ENCODE measurements around the gene CALCOCO1. TPM values are rescaled to one million over a fixed set of nuclear protein-coding genes. Genes with fewer than 3 reads are reported as not detected.

Gene CALCOCO1
- total and polyA plus RNA-seq, 9 of the 15 experiments (the other 6 are each of a cell fraction or from before 2014, with no cell fraction given), result 1.9 to 31.8 (median 11.0) TPM

GRCh38 chr12:53727310-53728041 is at the start of gene CALCOCO1 (continued):
- TF ChIP-seq RBM15 (IDR thresholded peaks at IDR 0.05; ENCODE audit: insufficient read depth, low read length), result no peak
- peak; percentile 55; the same call in 1 of the 2 replicates for TF ChIP-seq ZKSCAN8 (CRISPR knock-in tag; IDR thresholded peaks at IDR 0.05)
- TF ChIP-seq FUS (optimal IDR thresholded peaks at IDR 0.05; ENCODE audit: low read depth, low read length), result no peak
- no peak for TF ChIP-seq MAFF (IDR thresholded peaks at IDR 0.05; ENCODE audit: low read length)
- no peak for TF ChIP-seq ZNF436 (CRISPR knock-in tag; IDR thresholded peaks at IDR 0.05)
- no peak for TF ChIP-seq ELK1 (CRISPR knock-in tag; IDR thresholded peaks at IDR 0.05)
- no peak for TF ChIP-seq C11orf30 (IDR thresholded peaks at IDR 0.05; ENCODE audit: low read depth)
- TF ChIP-seq POLR2B (IDR thresholded peaks at IDR 0.05; ENCODE audit: low read depth, partially characterized antibody), result peak; percentile 63
- TF ChIP-seq RFX5 (IDR thresholded peaks at IDR 0.05; ENCODE audit: low read depth, low read length), result no peak
- TF ChIP-seq ZNF41 (CRISPR knock-in tag; conservative IDR thresholded peaks at IDR 0.05), result no peak
- TF ChIP-seq THRB (CRISPR knock-in tag; conservative IDR thresholded peaks at IDR 0.05), result no peak
- TF ChIP-seq ARNT (IDR thresholded peaks at IDR 0.05), result peak in 1 of 2 experiments; percentile 85; a peak in 2 of 4 replicates
- TF ChIP-seq ZNF76 (CRISPR knock-in tag; IDR thresholded peaks at IDR 0.05; ENCODE audit: borderline replicate concordance), result no peak
- TF ChIP-seq HOMEZ (CRISPR knock-in tag; IDR thresholded peaks at IDR 0.05), result no peak
- TF ChIP-seq NCOA1 (IDR thresholded peaks at IDR 0.05; ENCODE audit: low read depth), result no peak
- no peak for TF ChIP-seq TARDBP (IDR thresholded peaks at IDR 0.05)
- no peak; the same call in 1 of the 2 replicates for TF ChIP-seq MTA1 (IDR thresholded peaks at IDR 0.05; ENCODE audit: borderline replicate concordance)
- peak; percentile 75; the same call in 1 of the 2 replicates for TF ChIP-seq ESRRA (IDR thresholded peaks at IDR 0.05; ENCODE audit: borderline replicate concordance, low read depth)
- no peak for TF ChIP-seq HNRNPK (IDR thresholded peaks at IDR 0.05; ENCODE audit: low read depth, low read length, poor library complexity, severe bottlenecking)
- TF ChIP-seq POLR3A (IDR thresholded peaks at IDR 0.05; ENCODE audit: borderline replicate concordance, extremely low read depth, insufficient read depth, insufficient read length), result no peak
- TF ChIP-seq MCM2 (IDR thresholded peaks at IDR 0.05; ENCODE audit: low read depth), result no peak
- TF ChIP-seq BCLAF1 (IDR thresholded peaks at IDR 0.05; ENCODE audit: borderline replicate concordance in 1 of 2, control insufficient read depth in 1 of 2, low read depth in 2 of 2, low read length in 1 of 2), result no peak
